H9 (cell line): ENCODE data around the gene ENOX1. TPM values are rescaled to one million over a fixed set of nuclear protein-coding genes. Genes with fewer than 3 reads are reported as not detected.

Source experiments
- DNase-seq: peaks from one replicate; pipeline ENCODE4 v3.0.0-alpha.2; 2017
- H2AFZ ChIP-seq: one replicate; pipeline ENCODE4 v1.6.1; 2013; ENCODE audit warnings: mild to moderate bottlenecking, low read length, control low read depth, moderate library complexity
- H2AK5ac ChIP-seq: 2 replicates; pipeline ENCODE4 v1.6.1; 2013; ENCODE audit warnings: low read length, control low read depth, mixed read lengths; ENCODE audit not compliant: insufficient read length
- H2BK120ac ChIP-seq: one replicate; pipeline ENCODE4 v1.6.1; 2013; ENCODE audit warnings: low read depth, mild to moderate bottlenecking, low read length, control low read depth, inconsistent platforms; ENCODE audit not compliant: poor library complexity, severe bottlenecking
- H2BK12ac ChIP-seq: 2 replicates; pipeline ENCODE4 v1.6.1; 2013; ENCODE audit warnings: low read length, control low read depth, mixed read lengths, low read depth; ENCODE audit not compliant: insufficient read length
- H2BK15ac ChIP-seq: 2 replicates; pipeline ENCODE4 v1.6.1; 2013; ENCODE audit warnings: low read depth, low read length, control low read depth
- H2BK20ac ChIP-seq: one replicate; pipeline ENCODE4 v1.6.1; 2013; ENCODE audit warnings: low read depth, mild to moderate bottlenecking, low read length, control low read depth, inconsistent platforms; ENCODE audit not compliant: poor library complexity, severe bottlenecking
- H2BK5ac ChIP-seq: 2 replicates; pipeline ENCODE4 v1.6.1; 2013; ENCODE audit warnings: low read length, control low read depth, mixed read lengths; ENCODE audit not compliant: insufficient read length
- H3K14ac ChIP-seq: 2 replicates; pipeline ENCODE4 v1.6.1; 2013; ENCODE audit warnings: low read length, control low read depth; ENCODE audit not compliant: insufficient read depth
- H3K18ac ChIP-seq: 2 replicates; pipeline ENCODE4 v1.6.1; 2013; ENCODE audit warnings: low read depth, mild to moderate bottlenecking, mixed read lengths, low read length, control low read depth; ENCODE audit not compliant: insufficient read length
- H3K23ac ChIP-seq: 2 replicates; pipeline ENCODE4 v1.6.1; 2013; ENCODE audit warnings: low read length, control low read depth, mixed read lengths, low read depth; ENCODE audit not compliant: insufficient read length
- H3K23me2 ChIP-seq: 2 replicates; pipeline ENCODE4 v1.6.1; 2013; ENCODE audit warnings: low read depth, mild to moderate bottlenecking, mixed read lengths, low read length, control low read depth; ENCODE audit not compliant: insufficient read length, poor library complexity, severe bottlenecking
- H3K27ac ChIP-seq: 2 replicates; pipeline ENCODE4 v1.5.1; 2013; ENCODE audit warnings: low read length, control low read depth, mixed read lengths, low read depth; ENCODE audit not compliant: insufficient read length
- H3K27me3 ChIP-seq: 2 replicates; pipeline ENCODE4 v1.6.1; 2013; ENCODE audit warnings: low read length, control low read depth, inconsistent platforms; ENCODE audit not compliant: insufficient read depth
- H3K4ac ChIP-seq: 2 replicates; pipeline ENCODE4 v1.6.1; 2013; ENCODE audit warnings: low read depth, mild to moderate bottlenecking, control low read depth, inconsistent platforms, low read length, moderate library complexity
- H3K4me1 ChIP-seq: 2 replicates; pipeline ENCODE4 v1.6.1; 2013; ENCODE audit warnings: low read length, control low read depth, inconsistent platforms; ENCODE audit not compliant: insufficient read depth
- H3K4me2 ChIP-seq: 2 replicates; pipeline ENCODE4 v1.6.1; 2013; ENCODE audit warnings: low read length, control low read depth, mixed read lengths; ENCODE audit not compliant: insufficient read length, insufficient read depth
- H3K56ac ChIP-seq: 2 replicates; pipeline ENCODE4 v1.6.1; 2013; ENCODE audit warnings: low read depth, mild to moderate bottlenecking, mixed read lengths, low read length, control low read depth; ENCODE audit not compliant: insufficient read length
- H3K79me1 ChIP-seq: 2 replicates; pipeline ENCODE4 v1.6.1; 2013; ENCODE audit warnings: low read depth, mild to moderate bottlenecking, moderate library complexity, low read length, control low read depth, inconsistent platforms; ENCODE audit not compliant: insufficient read depth, poor library complexity, severe bottlenecking
- H3K79me2 ChIP-seq: 2 replicates; pipeline ENCODE4 v1.6.1; 2013; ENCODE audit warnings: low read length, control low read depth, inconsistent platforms; ENCODE audit not compliant: insufficient read depth
- H3K9ac ChIP-seq: 2 replicates; pipeline ENCODE4 v1.6.1; 2013; ENCODE audit warnings: low read length, control low read depth, mixed read lengths; ENCODE audit not compliant: insufficient read length; ENCODE audit errors: extremely low read depth
- H3K9me3 ChIP-seq: one replicate; pipeline ENCODE4 v1.6.1; 2013; ENCODE audit warnings: low read depth, low read length, inconsistent platforms; ENCODE audit not compliant: control insufficient read depth
- H3T11ph ChIP-seq: one replicate; pipeline ENCODE4 v1.6.1; 2013; ENCODE audit warnings: mild to moderate bottlenecking, low read length, control low read depth, inconsistent platforms
- H4K20me1 ChIP-seq: one replicate; pipeline ENCODE4 v1.6.1; 2013; ENCODE audit not compliant: control insufficient read depth, insufficient read length, insufficient read depth
- H4K5ac ChIP-seq: 2 replicates; pipeline ENCODE4 v1.6.1; 2013; ENCODE audit warnings: low read depth, mild to moderate bottlenecking, mixed read lengths, low read length, control low read depth; ENCODE audit not compliant: insufficient read length
- H4K8ac ChIP-seq: replicated peaks from 2 replicates; pipeline ENCODE4 v1.6.1; 2013; ENCODE audit warnings: low read length, control low read depth, mixed read lengths, low read depth; ENCODE audit not compliant: insufficient read length
- H4K91ac ChIP-seq: 2 replicates; pipeline ENCODE4 v1.6.1; 2013; ENCODE audit warnings: low read depth, mild to moderate bottlenecking, moderate library complexity, mixed read lengths, low read length, control low read depth; ENCODE audit not compliant: insufficient read length
- H3K27ac Mint-ChIP-seq, 3 experiments: 2 replicates in 2 of 3; 3 replicates in 1 of 3; pipeline ENCODE4 v1.8.0; 2020 to 2021; ENCODE audit warnings: mixed read lengths in 3 of 3, mild to moderate bottlenecking in 1 of 3, moderate library complexity in 1 of 3
- H3K27me3 Mint-ChIP-seq: 2 replicates; pipeline ENCODE4 v1.8.0; 2021; ENCODE audit warnings: low read depth, mild to moderate bottlenecking, moderate library complexity, mixed read lengths
- H3K36me3 Mint-ChIP-seq, 3 experiments: 2 replicates in 2 of 3; 3 replicates in 1 of 3; pipeline ENCODE4 v1.8.0; 2020 to 2021; ENCODE audit warnings: low read depth in 3 of 3, mixed read lengths in 3 of 3; ENCODE audit not compliant: insufficient read depth in 1 of 3
- H3K4me1 Mint-ChIP-seq, 2 experiments: 2 replicates each; pipeline ENCODE4 v1.8.0; 2020; ENCODE audit warnings: mixed read lengths in 2 of 2
- H3K4me3 Mint-ChIP-seq, 2 experiments: 2 replicates in 1 of 2; 3 replicates in 1 of 2; pipeline ENCODE4 v1.8.0; 2020 to 2021; ENCODE audit warnings: mild to moderate bottlenecking in 2 of 2, mixed read lengths in 2 of 2, moderate library complexity in 1 of 2
- H3K9me3 Mint-ChIP-seq, 2 experiments: 2 replicates in 1 of 2; 3 replicates in 1 of 2; pipeline ENCODE4 v1.8.0; 2020; ENCODE audit warnings: mild to moderate bottlenecking in 2 of 2, mixed read lengths in 2 of 2, moderate library complexity in 1 of 2
- CTCF ChIP-seq: fragments of 200-600 bp; sonication (generic); conservative IDR thresholded peaks from 3 replicates; pipeline ENCODE4 v1.8.0; 2021; ENCODE audit warnings: antibody characterized with exemption, mild to moderate bottlenecking
- WGBS: extraction: QIAGEN DNeasy Blood & Tissue Kit; methylation state at CpG from one replicate; pipeline ENCODE4 v1.1.7; 2013; ENCODE audit warnings: missing lambda C conversion rate, low lambda C conversion rate, mixed read lengths; ENCODE audit not compliant: insufficient read length; ENCODE audit errors: extremely low coverage; 5-methylcytosine and 5-hydroxymethylcytosine counted together
- total RNA-seq: library from RNA; stranded (reverse); gene quantifications from 2 replicates; pipeline ENCODE4 v1.2.1, GENCODE V29; 2021

The ENOX1 gene
- total RNA-seq, 1 experiment from 2014 or later = 0.24 TPM

- no peak overlapping the region for H3K56ac ChIP-seq
- no CpG with 5 or more reads among the region's 2 CpGs for WGBS
- no peaks in the 10 kb centered on the region for H3K4me1 Mint-ChIP-seq
Observed at GRCh38 chr13:43555667-43556066, 231.1 kb downstream of the ENOX1 start.

More at GRCh38 chr13:43555667-43556066, 231.1 kb downstream of the ENOX1 start:
- Mint-ChIP-seq H3K27ac (no peak overlapping the region), H3K9me3 (no peaks in the 10 kb centered on the region), H3K36me3 (no peaks in the 10 kb centered on the region), H3K27me3 (no peaks in the 10 kb centered on the region), H3K4me3 (no peak overlapping the region)
- Histone ChIP-seq H3K9ac (no peak overlapping the region), H4K91ac (no peak overlapping the region), H3T11ph (no peak overlapping the region), H2BK15ac (no peak overlapping the region), H3K4me2 (no peak overlapping the region), H4K5ac (no peak overlapping the region), H2BK5ac (no peak overlapping the region), H3K23ac (no peak overlapping the region), H3K4me1 (no peaks in the 10 kb centered on the region), H3K27me3 (no peaks in the 10 kb centered on the region), H3K9me3 (no peaks in the 10 kb centered on the region), H3K79me1 (no peaks in the 10 kb centered on the region), H4K8ac (no peak overlapping the region), H3K27ac (no peak overlapping the region), H2BK120ac (no peak overlapping the region), H3K14ac (no peak overlapping the region), H3K23me2 (no peaks in the 10 kb centered on the region), H2BK20ac (no peak overlapping the region), H3K18ac (no peak overlapping the region), H3K4ac (no peak overlapping the region), H2AFZ (no peak overlapping the region), H2AK5ac (no peak overlapping the region), H2BK12ac (no peak overlapping the region), H3K79me2 (no peaks in the 10 kb centered on the region), H4K20me1 (no peaks in the 10 kb centered on the region)
- TF ChIP-seq CTCF = no peak
- DNase-seq = no peak
